ENCODE data around the gene ANKRD17. TPM values are rescaled to one million over a fixed set of nuclear protein-coding genes. Genes with fewer than 3 reads are reported as not detected.

ANKRD17 gene
- total RNA-seq, 1 experiment from 2014 or later = 51.2 TPM

- no peaks in the 10 kb centered on the region for H3F3A ChIP-seq (ENCODE audit: low read length, unreplicated experiment)
- H4K20me1 ChIP-seq (ENCODE audit: low read length) = no peaks in the 10 kb centered on the region
- ChIA-PET CTCF (no interaction called here), POLR2A (ENCODE audit: unreplicated experiment) (no interaction called here)
- H3K79me2 ChIP-seq (ENCODE audit: low read length) = no peaks in the 10 kb centered on the region
- ATAC-seq (no peak), DNase-seq (no peak)
- no peaks in the 10 kb centered on the region for H3K27me3 ChIP-seq (ENCODE audit: low read length)
- TF ChIP-seq EZH2 (IDR thresholded peaks at IDR 0.05; ENCODE audit: low read length, unreplicated experiment) (no peak), EZH2phosphoT487 (IDR thresholded peaks at IDR 0.05; ENCODE audit: borderline replicate concordance, low read length) (no peak), CTCF (conservative IDR thresholded peaks at IDR 0.05; ENCODE audit: low read depth, low read length) (no peak)
- no peak overlapping the region for H2AFZ ChIP-seq (ENCODE audit: low read length)
- H3K4me3 ChIP-seq (ENCODE audit: low read length) = no peak overlapping the region
- no peak overlapping the region for H3K27ac ChIP-seq (ENCODE audit: low read length)
- H3K9ac ChIP-seq (ENCODE audit: low read length) = no peak overlapping the region
- no peak overlapping the region for H3K4me2 ChIP-seq (ENCODE audit: low read length)
- intact Hi-C loops (cut with micrococcal nuclease) = no loop called here
- no peaks in the 10 kb centered on the region for H3K4me1 ChIP-seq (ENCODE audit: insufficient read depth, low read length)
- H3K9me3 ChIP-seq (ENCODE audit: low read length) = no peaks in the 10 kb centered on the region
- H3K9me2 ChIP-seq (replicated peaks; ENCODE audit: low read length) = no peaks in the 10 kb centered on the region
- peaks cover 55% of the 10 kb centered on the region for H3K36me3 ChIP-seq (ENCODE audit: low read depth, low read length)
- no TSS peak for BruUV-seq (replicated peaks)
Measured at GRCh38 chr4:73098713-73099112, 159.9 kb downstream of the ANKRD17 start.

- ATAC-seq (no peak), DNase-seq (no peak)
- Histone ChIP-seq H3K27me3 (ENCODE audit: low read length) (no peaks in the 10 kb centered on the region), H3K4me2 (ENCODE audit: low read length) (no peak overlapping the region), H2AFZ (ENCODE audit: low read length) (no peak overlapping the region), H3K4me3 (ENCODE audit: low read length) (no peak overlapping the region), H3K36me3 (ENCODE audit: low read depth, low read length) (peaks cover 57% of the 10 kb centered on the region), H4K20me1 (ENCODE audit: low read length) (no peaks in the 10 kb centered on the region), H3K27ac (ENCODE audit: low read length) (no peak overlapping the region), H3K79me2 (ENCODE audit: low read length) (no peaks in the 10 kb centered on the region), H3K4me1 (ENCODE audit: insufficient read depth, low read length) (no peaks in the 10 kb centered on the region), H3K9me3 (ENCODE audit: low read length) (no peaks in the 10 kb centered on the region), H3K9ac (ENCODE audit: low read length) (no peak overlapping the region), H3K9me2 (replicated peaks; ENCODE audit: low read length) (no peaks in the 10 kb centered on the region), H3F3A (ENCODE audit: low read length, unreplicated experiment) (no peaks in the 10 kb centered on the region)
- intact Hi-C loops (cut with micrococcal nuclease) = no loop called here
- CTCF ChIA-PET = no interaction called here
- no peak for TF ChIP-seq EZH2phosphoT487 (IDR thresholded peaks at IDR 0.05; ENCODE audit: borderline replicate concordance, low read length)
- no peak for TF ChIP-seq CTCF (conservative IDR thresholded peaks at IDR 0.05; ENCODE audit: low read depth, low read length)
- no peak for TF ChIP-seq EZH2 (IDR thresholded peaks at IDR 0.05; ENCODE audit: low read length, unreplicated experiment)
- BruUV-seq (replicated peaks) = no TSS peak
- POLR2A ChIA-PET (ENCODE audit: unreplicated experiment) = no interaction called here
Measured at GRCh38 chr4:73098016-73098415, 160.6 kb downstream of the ANKRD17 start.

- no peak for ATAC-seq
- DNase-seq = no peak
- no TSS peak for BruUV-seq (replicated peaks)
- Histone ChIP-seq H3F3A (ENCODE audit: low read length, unreplicated experiment) (no peaks in the 10 kb centered on the region), H3K36me3 (ENCODE audit: low read depth, low read length) (peaks cover 48% of the 10 kb centered on the region), H4K20me1 (ENCODE audit: low read length) (no peaks in the 10 kb centered on the region), H3K4me2 (ENCODE audit: low read length) (no peak overlapping the region), H3K27ac (ENCODE audit: low read length) (no peak overlapping the region), H2AFZ (ENCODE audit: low read length) (no peak overlapping the region), H3K9me2 (replicated peaks; ENCODE audit: low read length) (no peaks in the 10 kb centered on the region), H3K27me3 (ENCODE audit: low read length) (no peaks in the 10 kb centered on the region), H3K9me3 (ENCODE audit: low read length) (no peaks in the 10 kb centered on the region), H3K4me3 (ENCODE audit: low read length) (no peak overlapping the region), H3K4me1 (ENCODE audit: insufficient read depth, low read length) (no peaks in the 10 kb centered on the region), H3K9ac (ENCODE audit: low read length) (no peak overlapping the region), H3K79me2 (ENCODE audit: low read length) (peaks cover 11% of the 10 kb centered on the region; the same call in 1 of the 2 replicates)
- CTCF ChIA-PET = no interaction called here
- intact Hi-C loops (cut with micrococcal nuclease) = no loop called here
- POLR2A ChIA-PET (ENCODE audit: unreplicated experiment) = no interaction called here
- no peak for TF ChIP-seq EZH2 (IDR thresholded peaks at IDR 0.05; ENCODE audit: low read length, unreplicated experiment)
- TF ChIP-seq CTCF (conservative IDR thresholded peaks at IDR 0.05; ENCODE audit: low read depth, low read length) = no peak
- no peak for TF ChIP-seq EZH2phosphoT487 (IDR thresholded peaks at IDR 0.05; ENCODE audit: borderline replicate concordance, low read length)
Measured at GRCh38 chr4:73092868-73093267, 165.7 kb downstream of the ANKRD17 start.
